NCI-H2171 treated with DMSO at 0.1 percent for 48 hours (cell line): ENCODE data around the gene POLDIP3.
A peak's percentile ranks its signal among the peaks of the same experiment; 100 is the strongest.

ENCODE experiments used
- DNase-seq: peaks from one replicate; lab custom pipeline; 2025; lab: John Stamatoyannopoulos, UW

POLDIP3 gene

GRCh38 chr22:42642806-42643633 lies 28.3 kb upstream of the POLDIP3 start:
- DNase-seq = no peak

- DNase-seq = no peak
Observed at GRCh38 chr22:42641801-42642413, 27.2 kb upstream of the POLDIP3 start.

- no peak for DNase-seq
Observed at GRCh38 chr22:42639541-42640241, 25.0 kb upstream of the POLDIP3 start.

GRCh38 chr22:42637555-42637954 lies 22.9 kb upstream of the POLDIP3 start:
- DNase-seq = no peak

- no peak for DNase-seq
Observed at GRCh38 chr22:42636506-42636905, 21.8 kb upstream of the POLDIP3 start.

- no peak for DNase-seq
Observed at GRCh38 chr22:42635531-42635930, 20.8 kb upstream of the POLDIP3 start.

- no peak for DNase-seq
Observed at GRCh38 chr22:42633013-42633412, 18.3 kb upstream of the POLDIP3 start.

- no peak for DNase-seq
Observed at GRCh38 chr22:42632096-42632495, 17.4 kb upstream of the POLDIP3 start.

- no peak for DNase-seq
Observed at GRCh38 chr22:42630901-42631602, 16.4 kb upstream of the POLDIP3 start.

- no peak for DNase-seq
Observed at GRCh38 chr22:42630211-42630610, 15.5 kb upstream of the POLDIP3 start.

GRCh38 chr22:42627981-42628380 lies 13.3 kb upstream of the POLDIP3 start:
- DNase-seq = no peak

- DNase-seq = no peak
Observed at GRCh38 chr22:42626951-42627625, 12.4 kb upstream of the POLDIP3 start.

GRCh38 chr22:42626431-42626830 lies 11.7 kb upstream of the POLDIP3 start:
- DNase-seq = no peak

- DNase-seq = no peak
Observed at GRCh38 chr22:42625416-42625815, 10.7 kb upstream of the POLDIP3 start.

GRCh38 chr22:42624551-42625106 lies 9.9 kb upstream of the POLDIP3 start:
- no peak for DNase-seq

GRCh38 chr22:42623756-42624441 lies 9.2 kb upstream of the POLDIP3 start:
- no peak for DNase-seq

- no peak for DNase-seq
Observed at GRCh38 chr22:42623301-42623751, 8.6 kb upstream of the POLDIP3 start.

- no peak for DNase-seq
Observed at GRCh38 chr22:42622061-42622710, 7.5 kb upstream of the POLDIP3 start.

- DNase-seq = peak; percentile 16
Observed at GRCh38 chr22:42621505-42622002, 6.9 kb upstream of the POLDIP3 start.

- no peak for DNase-seq
Observed at GRCh38 chr22:42620084-42620483, 5.4 kb upstream of the POLDIP3 start.
